GM12864 (cell line): ENCODE measurements around the gene OR6C68.
"Not testable (repeated sequence)": the region's sequence is repeated elsewhere in the genome, so short reads cannot be mapped to it uniquely, and the experiment has no call there.

Experiments
- DNase-seq: peaks from one replicate; pipeline ENCODE4 v3.0.0-alpha.2; 2011; ENCODE audit warnings: low read depth
- H3K4me3 ChIP-seq: 2 replicates; pipeline ENCODE4 v1.5.1; 2011; ENCODE audit warnings: mild to moderate bottlenecking, low read depth, low read length, control low read depth
- TF ChIP-seq, protein P1 (sequence below): IDR thresholded peaks from 2 replicates; pipeline ENCODE4 v1.5.1; 2011; ENCODE audit warnings: low read depth, mild to moderate bottlenecking, moderate library complexity, low read length, control low read depth, inconsistent platforms; ENCODE audit errors: missing control alignments

The OR6C68 gene

DNA sequence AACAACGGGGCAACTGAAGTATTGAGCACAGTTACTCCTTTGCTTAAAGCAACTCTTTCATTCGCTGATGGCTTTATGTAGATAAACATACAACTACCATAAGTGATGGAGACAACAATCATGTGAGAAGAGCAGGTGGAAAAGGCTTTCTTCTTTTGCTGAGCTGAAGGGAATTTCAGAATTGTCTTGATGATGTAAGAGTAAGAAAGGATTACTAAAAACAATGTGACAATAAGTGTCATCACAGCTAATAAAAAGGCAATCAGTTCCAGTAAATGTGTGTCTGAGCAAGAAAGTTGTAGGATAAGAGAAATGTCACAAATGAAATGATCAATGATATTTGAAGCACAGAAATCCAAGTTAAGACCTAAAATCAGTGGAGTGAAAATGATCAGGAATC lies 22.9 kb upstream of the OR6C68 start:
- no peak for DNase-seq
- H3K4me3 ChIP-seq = no peak overlapping the region
- TF ChIP-seq, protein P1, sequence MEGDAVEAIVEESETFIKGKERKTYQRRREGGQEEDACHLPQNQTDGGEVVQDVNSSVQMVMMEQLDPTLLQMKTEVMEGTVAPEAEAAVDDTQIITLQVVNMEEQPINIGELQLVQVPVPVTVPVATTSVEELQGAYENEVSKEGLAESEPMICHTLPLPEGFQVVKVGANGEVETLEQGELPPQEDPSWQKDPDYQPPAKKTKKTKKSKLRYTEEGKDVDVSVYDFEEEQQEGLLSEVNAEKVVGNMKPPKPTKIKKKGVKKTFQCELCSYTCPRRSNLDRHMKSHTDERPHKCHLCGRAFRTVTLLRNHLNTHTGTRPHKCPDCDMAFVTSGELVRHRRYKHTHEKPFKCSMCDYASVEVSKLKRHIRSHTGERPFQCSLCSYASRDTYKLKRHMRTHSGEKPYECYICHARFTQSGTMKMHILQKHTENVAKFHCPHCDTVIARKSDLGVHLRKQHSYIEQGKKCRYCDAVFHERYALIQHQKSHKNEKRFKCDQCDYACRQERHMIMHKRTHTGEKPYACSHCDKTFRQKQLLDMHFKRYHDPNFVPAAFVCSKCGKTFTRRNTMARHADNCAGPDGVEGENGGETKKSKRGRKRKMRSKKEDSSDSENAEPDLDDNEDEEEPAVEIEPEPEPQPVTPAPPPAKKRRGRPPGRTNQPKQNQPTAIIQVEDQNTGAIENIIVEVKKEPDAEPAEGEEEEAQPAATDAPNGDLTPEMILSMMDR = no peak

DNA sequence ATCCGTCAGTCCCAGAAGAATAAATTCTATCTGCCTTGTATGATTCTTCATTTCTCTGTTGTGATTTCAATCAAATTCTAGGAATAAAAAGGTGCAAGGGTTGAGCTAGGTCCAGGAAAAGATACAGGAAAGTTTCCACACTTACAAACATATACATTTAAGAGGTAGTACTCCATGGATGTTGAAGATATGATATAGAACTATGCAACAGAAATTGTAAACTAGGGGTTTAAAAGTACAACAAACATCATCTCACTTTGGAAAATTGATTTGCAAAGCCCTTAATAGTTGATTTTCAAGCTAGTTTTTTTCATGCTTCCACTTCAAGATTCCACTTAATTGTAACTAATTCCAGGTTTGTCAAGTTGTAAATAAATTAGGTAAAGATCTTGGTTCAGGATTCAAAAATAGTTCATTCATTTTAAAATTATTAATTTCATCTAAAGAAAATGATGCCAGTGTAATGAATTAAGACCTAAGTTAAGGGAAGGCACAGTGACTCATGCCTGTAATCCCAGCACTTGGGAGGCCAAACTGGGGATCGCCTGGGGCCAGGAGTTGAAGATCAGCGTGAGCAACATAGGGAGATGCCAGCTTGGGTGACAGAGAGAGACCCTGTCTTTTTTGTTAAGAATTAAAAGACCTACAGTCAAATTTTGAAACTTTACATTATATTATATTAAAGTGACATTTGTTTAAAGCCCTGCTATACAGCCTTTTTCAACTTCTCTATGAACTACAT lies 21.9 kb upstream of the OR6C68 start, which contains the start of gene OR6C70:
OR6C70 (minus strand) TSS at position 51 of the 742 bp plus-strand sequence; CDS start at position 51, 0 bp downstream.
- TF ChIP-seq, protein P1 = no peak
- no peak within 1 kb of the TSS for H3K4me3 ChIP-seq
- no peak for DNase-seq

DNA sequence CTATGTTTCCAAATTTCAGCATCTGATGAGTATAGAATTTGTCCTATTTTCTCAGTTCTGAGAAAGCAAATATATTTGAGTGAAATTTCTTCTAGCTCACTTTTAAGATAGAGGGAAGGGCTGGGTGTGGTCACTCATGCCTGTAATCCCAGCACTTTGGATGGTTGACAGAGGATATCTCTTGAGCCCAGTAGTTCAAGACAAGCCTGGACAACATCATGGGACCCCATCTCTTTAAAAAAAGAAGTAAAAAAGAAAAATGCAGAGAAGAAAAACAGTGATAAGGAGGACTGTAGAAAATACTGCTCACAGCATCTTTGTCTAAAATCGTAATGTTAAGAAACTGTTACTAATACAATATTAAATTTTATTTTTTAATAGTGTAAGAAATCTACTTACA lies 19.9 kb upstream of the OR6C68 start:
- no peak overlapping the region for H3K4me3 ChIP-seq
- TF ChIP-seq, protein P1 = no peak
- DNase-seq = no peak

DNA sequence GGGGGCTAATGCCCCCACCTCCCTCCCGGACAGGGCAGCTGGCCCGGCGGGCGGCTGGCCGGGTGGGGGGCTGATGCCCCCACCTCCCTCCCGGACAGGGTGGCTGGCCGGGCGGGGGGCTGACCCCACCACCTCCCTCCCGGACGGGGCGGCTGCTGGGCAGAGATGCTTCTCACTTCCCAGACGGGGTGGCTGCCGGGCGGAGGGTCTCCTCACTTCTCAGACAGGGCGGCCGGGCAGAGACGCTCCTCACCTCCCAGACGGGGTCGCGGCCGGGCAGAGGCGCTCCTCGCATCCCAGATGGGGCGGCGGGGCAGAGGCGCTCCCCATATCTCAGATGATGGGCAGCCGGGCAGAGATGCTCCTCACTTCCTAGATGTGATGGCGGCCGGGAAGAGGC lies 13.0 kb upstream of the OR6C68 start:
- not testable (repeated sequence) for DNase-seq, H3K4me3 ChIP-seq

DNA sequence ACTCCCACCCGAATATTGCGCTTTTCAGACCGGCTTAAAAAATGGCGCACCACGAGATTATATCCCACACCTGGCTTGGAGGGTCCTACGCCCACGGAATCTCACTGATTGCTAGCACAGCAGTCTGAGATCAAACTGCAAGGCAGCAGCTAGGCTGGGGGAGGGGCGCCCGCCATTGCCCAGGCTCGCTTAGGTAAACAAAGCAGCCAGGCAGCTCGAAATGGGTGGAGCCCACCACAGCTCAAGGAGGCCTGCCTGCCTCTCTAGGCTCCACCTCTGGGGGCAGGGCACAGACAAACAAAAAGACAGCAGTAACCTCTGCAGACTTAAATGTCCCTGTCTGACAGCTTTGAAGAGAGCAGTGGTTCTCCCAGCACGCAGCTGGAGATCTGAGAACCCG lies 7.9 kb upstream of the OR6C68 start:
- not testable (repeated sequence) for H3K4me3 ChIP-seq, DNase-seq

DNA sequence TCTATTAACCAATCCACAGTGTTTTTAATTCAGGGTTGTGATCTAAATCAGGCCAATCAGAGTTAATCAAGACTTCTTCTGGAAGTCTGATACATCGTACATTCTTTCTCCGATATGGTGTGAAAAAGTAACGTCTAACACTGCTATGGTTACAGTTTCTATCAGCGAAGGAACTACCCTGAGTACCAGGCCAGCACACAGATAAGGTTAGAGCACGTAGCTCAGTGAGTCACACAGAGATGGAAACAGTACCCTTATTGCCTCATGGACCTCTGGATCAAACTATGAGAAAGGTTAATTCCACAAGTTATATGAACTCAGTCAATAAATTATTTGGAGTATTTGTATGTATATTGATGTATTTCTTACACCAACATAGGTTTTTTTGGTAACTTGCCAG lies 3.3 kb downstream of the OR6C68 start:
- DNase-seq = no peak
- no peak overlapping the region for H3K4me3 ChIP-seq
- TF ChIP-seq, protein P1 = no peak

DNA sequence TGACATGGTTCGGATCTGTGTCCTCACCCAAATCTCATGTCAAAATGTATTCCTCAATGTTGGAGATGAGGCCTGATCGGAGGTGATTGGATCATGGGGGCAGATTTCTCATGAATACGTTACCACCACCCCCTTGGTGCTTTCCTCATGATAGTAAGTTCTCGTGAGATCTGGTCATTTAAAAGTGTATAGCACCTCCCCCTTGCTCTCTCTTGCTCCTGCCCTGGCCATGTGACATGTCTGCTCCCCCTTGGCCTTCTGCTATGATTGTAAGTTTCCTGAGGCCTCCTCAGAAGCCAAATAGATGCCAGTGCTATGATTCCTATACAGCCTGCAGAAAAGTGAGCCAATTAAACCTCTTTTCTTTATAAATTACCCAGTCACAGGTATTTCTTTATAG lies 7.1 kb downstream of the OR6C68 start:
- TF ChIP-seq, protein P1 = no peak
- no peak for DNase-seq
- no peak overlapping the region for H3K4me3 ChIP-seq

DNA sequence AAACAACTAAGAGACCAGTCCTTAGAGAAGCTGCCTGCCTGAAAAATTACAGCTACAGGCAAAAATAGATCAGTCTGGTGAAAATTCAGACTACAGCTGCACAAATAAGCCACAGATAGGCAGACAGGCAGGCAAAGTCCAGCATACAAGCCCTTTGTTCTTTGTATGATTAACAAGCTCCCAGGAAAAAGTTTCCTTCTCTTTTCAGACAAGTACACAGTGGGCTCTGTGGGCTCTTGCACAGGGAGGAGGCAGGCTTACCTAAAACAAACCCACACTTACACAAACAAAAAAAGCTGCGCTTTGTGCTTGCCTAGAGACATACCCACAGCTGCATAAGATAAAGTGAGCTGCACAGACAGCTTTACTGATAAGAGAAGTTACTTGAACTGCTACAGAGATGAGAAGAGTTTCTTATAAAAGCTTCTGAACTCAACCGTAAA lies 7.7 kb downstream of the OR6C68 start:
- H3K4me3 ChIP-seq = no peak overlapping the region
- no peak for DNase-seq
- TF ChIP-seq, protein P1 = no peak
